GM18858 (cell line): ENCODE measurements around the gene EIF3B.
"Not testable (repeated sequence)": the region's sequence is repeated elsewhere in the genome, so short reads cannot be mapped to it uniquely, and the experiment has no call there.

Source experiments
- ATAC-seq: cut with Tn5 transposase; IDR thresholded peaks from one replicate; pipeline ENCODE4 v1.9.1; 2021; ENCODE audit not compliant: unreplicated experiment

Gene EIF3B

GRCh38 chr7:2376351-2377154 lies 21.9 kb downstream of the EIF3B start:
- ATAC-seq: no peak

DNA sequence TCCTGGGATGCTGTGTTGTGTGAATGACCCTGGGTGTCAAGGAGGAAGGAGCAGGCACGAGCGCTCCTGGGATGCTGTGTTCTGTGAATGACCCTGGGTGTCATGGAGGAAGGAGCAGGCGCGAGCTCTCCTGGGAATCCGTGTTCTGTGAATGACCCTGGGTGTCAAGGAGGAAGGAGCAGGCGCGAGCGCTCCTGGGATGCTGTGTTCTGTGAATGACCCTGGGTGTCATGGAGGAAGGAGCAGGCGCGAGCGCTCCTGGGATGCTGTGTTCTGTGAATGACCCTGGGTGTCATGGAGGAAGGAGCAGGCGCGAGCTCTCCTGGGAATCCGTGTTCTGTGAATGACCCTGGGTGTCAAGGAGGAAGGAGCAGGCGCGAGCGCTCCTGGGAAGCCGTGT lies 22.9 kb downstream of the EIF3B start:
- not testable (repeated sequence) for ATAC-seq

GRCh38 chr7:2378125-2378524 lies 23.5 kb downstream of the EIF3B start:
- not testable (repeated sequence) for ATAC-seq

DNA sequence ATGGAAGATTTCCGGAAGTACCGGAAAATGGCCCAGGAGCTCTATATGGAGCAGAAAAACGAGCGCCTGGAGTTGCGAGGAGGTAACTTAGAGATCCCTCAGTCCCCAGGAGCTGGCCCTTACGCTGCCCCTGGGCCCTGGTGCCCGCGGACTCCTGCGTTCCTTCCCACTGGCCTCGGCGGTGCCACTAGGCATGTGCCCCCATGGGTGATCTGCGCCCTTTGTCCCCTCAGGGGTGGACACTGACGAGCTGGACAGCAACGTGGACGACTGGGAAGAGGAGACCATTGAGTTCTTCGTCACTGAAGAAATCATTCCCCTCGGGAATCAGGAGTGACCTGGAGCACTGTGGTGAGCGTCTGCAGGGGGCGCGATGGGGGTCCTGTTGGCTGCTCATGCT lies 24.5 kb downstream of the EIF3B start:
- no peak for ATAC-seq

DNA sequence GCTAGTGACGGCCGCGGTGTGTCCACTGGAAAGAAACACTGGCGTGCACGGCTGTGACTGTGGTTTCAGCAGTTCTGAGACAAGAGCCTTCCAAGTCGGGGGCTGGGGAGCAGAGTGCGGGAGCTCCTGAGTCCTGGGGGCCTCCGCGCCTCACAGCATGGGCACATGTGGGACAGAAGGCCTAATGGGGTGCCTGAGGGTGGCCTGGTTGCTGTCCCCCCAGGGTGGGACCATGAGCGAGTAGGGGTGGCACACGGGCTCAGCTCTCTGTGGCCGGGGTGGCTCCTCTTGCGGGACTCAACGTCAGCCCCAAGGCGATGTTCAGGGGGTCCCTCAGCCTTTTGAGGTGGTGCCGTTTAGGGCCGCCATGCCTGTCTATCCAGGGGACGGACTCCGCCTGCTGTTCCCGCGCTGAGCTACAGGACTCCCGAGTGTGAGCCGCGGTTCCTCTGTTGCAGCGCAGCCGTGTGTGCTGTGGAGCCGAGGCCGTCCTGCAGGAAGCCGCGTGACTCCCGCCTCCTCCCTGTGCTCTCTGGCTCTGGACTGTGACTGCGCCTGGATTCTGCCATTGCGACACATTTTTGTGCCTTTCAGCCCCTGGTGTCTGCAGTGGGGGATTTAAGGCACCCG lies 25.3 kb downstream of the EIF3B start:
- ATAC-seq: no peak

GRCh38 chr7:2380461-2380860 lies 25.8 kb downstream of the EIF3B start:
- ATAC-seq: no peak

GRCh38 chr7:2381227-2381626 lies 26.6 kb downstream of the EIF3B start:
- no peak for ATAC-seq

- ATAC-seq: no peak
Measured at GRCh38 chr7:2381881-2382509, 27.4 kb downstream of the EIF3B start.

- no peak for ATAC-seq
Measured at GRCh38 chr7:2383543-2384274, 29.1 kb downstream of the EIF3B start.

DNA sequence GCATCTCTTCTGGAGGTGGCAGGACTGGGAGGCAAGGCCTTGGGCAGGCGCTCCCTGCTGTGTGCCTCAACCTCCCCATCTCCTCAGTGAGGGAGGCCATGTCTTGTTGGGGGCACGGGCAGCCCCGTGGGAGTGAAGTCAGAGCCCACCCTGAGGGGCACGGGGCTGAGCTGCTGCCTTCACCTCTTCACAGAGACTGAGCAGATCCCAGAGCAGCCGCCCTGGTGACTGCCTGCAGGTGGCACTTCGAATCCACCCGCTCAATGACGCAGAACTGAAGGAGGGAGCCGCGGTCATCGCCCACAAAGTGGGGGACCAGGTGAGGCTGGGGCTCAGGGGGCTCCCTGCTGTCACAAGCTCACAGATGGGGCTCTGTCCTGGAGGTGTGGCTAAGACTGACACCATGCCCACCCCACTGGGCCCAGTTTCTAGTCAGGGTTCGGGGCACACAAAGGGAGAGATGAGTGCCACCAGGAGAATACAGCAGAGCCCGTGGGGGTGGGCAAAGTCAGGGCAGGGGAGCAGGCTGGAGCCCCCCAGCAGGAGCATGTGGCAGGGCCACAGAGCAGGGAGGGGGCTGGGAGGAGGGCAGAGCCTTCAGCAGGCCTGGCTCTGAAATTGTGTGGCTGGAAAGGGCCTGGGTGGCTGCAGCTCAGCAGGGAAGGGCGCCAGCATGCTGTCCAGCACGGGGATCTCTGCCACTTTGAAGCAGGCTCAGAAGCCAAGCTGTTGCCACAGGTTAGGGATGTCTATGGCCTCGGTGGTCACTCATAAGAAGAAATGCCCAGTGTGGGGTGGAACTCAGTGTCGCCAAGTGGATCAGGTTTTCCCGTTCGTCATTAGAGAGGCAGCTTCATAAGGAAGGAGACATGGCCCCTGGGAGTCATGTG lies 30.0 kb downstream of the EIF3B start:
- ATAC-seq: no peak

DNA sequence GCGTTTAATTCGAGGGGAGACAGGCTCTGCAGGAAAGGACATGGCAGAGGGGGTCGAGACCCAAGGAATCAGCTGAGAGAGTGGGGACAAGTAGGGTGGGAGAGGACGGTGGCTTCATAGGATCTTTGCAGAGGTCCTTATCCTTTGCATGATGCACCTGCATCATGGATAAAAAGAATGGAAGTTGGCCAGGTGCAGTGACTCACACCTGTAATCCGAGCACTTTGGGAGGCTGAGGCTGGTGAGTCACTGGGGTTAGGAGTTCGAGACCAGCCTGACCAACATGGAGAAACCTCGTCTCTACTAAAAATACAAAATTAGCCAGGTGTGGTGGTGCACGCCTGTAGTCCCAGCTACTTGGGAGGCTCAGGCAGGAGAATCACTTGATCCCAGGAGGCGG lies 31.5 kb downstream of the EIF3B start:
- ATAC-seq: not testable (repeated sequence)

DNA sequence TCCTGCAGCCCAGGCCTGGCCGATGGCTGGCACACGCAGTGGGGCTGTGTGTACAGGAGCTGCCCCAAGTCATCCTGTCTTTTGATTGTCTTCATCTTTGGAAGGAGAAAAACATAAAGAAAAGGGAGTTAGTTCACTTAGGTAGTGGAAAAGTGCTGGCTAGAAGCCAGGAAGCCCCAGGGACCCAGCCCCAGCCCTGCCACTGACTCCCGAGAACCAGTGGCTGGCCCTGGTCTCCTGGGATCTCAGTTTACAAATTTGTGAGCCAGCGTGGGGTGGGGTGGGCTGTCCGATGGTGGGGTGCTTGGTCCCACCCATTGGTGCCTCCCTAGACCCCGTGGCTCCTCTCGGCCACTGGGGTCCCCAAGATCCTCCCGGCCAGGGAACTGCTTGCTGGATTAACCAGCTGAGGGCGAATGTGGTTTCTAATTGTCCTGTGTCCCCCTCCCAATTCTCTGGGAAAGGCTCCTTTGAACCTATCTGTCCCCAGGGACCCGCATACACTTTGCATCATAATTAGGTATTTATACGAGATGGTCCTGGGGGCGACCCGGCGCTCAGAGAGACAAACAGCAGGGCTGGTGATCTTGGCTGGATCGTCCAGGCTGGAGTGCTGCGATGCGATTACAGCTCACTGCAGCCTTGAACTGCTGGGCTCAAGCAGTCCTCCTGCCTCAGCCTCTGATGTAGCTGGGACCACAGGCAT lies 32.5 kb downstream of the EIF3B start:
- ATAC-seq: no peak

- no peak for ATAC-seq
Measured at GRCh38 chr7:2387897-2388636, 33.4 kb downstream of the EIF3B start.

- ATAC-seq: no peak
Measured at GRCh38 chr7:2388637-2388954, 34.0 kb downstream of the EIF3B start.

- not testable (repeated sequence) for ATAC-seq
Measured at GRCh38 chr7:2390020-2390816, 35.6 kb downstream of the EIF3B start.

DNA sequence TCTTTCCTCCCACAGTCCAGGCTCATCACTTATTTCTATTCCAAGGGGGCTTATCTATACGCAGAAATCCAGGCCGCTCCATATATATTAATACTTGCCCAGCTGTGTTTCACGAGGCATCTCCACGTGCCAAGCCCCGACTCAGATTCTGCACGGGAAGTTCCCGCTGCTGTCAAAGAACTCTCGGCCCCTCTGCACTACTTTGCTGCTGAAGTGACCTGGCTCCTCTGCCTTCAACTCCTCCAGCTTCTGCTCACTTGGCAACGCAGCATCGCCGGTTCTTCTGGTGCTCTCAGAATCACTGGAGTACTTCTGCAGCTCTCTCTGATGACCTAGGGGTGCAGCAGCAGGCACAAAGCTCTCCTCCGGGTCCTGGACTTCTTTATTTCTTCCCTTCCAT lies 39.1 kb downstream of the EIF3B start:
- ATAC-seq: no peak

- ATAC-seq: no peak
Measured at GRCh38 chr7:2394566-2395082, 40.0 kb downstream of the EIF3B start.

DNA sequence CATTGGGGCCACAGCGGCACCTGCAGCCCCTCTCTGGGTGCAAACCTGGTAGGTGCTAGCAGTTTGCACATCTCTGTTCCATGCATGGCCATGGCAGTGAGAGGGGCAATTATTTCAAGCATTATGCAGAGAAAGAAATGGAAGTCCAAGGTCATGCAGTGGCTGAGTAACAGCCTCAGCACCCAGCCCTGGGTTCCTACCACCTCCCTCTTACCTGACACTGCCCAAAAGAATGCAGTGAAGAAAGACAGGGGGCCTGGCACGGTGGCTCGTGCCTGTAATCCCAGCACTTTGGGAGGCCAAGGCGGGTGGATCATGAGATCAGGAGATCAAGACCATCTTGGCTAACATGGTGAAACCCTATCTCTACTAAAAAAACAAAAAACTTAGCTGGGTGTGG lies 43.9 kb downstream of the EIF3B start:
- no peak for ATAC-seq
